ENCODE results near the gene ABCC11.

- TF ChIP-seq, protein P1, sequence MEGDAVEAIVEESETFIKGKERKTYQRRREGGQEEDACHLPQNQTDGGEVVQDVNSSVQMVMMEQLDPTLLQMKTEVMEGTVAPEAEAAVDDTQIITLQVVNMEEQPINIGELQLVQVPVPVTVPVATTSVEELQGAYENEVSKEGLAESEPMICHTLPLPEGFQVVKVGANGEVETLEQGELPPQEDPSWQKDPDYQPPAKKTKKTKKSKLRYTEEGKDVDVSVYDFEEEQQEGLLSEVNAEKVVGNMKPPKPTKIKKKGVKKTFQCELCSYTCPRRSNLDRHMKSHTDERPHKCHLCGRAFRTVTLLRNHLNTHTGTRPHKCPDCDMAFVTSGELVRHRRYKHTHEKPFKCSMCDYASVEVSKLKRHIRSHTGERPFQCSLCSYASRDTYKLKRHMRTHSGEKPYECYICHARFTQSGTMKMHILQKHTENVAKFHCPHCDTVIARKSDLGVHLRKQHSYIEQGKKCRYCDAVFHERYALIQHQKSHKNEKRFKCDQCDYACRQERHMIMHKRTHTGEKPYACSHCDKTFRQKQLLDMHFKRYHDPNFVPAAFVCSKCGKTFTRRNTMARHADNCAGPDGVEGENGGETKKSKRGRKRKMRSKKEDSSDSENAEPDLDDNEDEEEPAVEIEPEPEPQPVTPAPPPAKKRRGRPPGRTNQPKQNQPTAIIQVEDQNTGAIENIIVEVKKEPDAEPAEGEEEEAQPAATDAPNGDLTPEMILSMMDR (IDR thresholded peaks at IDR 0.05) = no peak
- TF ChIP-seq EP300 (IDR thresholded peaks at IDR 0.05) (no peak), POLR2AphosphoS5 (IDR thresholded peaks at IDR 0.05) (no peak)
These were observed 14.8 kb downstream of the ABCC11 start for GRCh38 chr16:48232493-48233040.
